Body of pancreas (tissue), 4 donors: ENCODE data around the gene KCNJ14.

ENCODE experiments used
- CTCF ChIP-seq, 7 experiments: fragments of 450-650 bp in 4 of 7; fragments of 200-600 bp in 3 of 7; sonication (generic) in 3 of 7; IDR thresholded peaks; one replicate each; pipeline ENCODE4 v1.5.1; 2016 to 2019; ENCODE audit warnings: antibody characterized with exemption in 7 of 7
- POLR2A ChIP-seq, 3 donors: fragments of 450-650 bp; IDR thresholded peaks; one replicate each; pipeline ENCODE4 v1.6.1; 2016; ENCODE audit warnings: antibody characterized with exemption in 3 of 3, mild to moderate bottlenecking in 2 of 3

- no peak for TF ChIP-seq CTCF (IDR thresholded peaks at IDR 0.05)
- TF ChIP-seq POLR2A (IDR thresholded peaks at IDR 0.05), result no peak
Measured at GRCh38 chr19:48458016-48458415, 2.6 kb downstream of the KCNJ14 start.
